Smooth muscle cell of the brain vasculature (primary cell): ENCODE measurements around the gene AGAP3.

Experiments used
- DNase-seq: peaks from one replicate; pipeline ENCODE4 v3.0.0-alpha.2; 2012; ENCODE audit warnings: low read depth, low spot score

Gene AGAP3

DNA sequence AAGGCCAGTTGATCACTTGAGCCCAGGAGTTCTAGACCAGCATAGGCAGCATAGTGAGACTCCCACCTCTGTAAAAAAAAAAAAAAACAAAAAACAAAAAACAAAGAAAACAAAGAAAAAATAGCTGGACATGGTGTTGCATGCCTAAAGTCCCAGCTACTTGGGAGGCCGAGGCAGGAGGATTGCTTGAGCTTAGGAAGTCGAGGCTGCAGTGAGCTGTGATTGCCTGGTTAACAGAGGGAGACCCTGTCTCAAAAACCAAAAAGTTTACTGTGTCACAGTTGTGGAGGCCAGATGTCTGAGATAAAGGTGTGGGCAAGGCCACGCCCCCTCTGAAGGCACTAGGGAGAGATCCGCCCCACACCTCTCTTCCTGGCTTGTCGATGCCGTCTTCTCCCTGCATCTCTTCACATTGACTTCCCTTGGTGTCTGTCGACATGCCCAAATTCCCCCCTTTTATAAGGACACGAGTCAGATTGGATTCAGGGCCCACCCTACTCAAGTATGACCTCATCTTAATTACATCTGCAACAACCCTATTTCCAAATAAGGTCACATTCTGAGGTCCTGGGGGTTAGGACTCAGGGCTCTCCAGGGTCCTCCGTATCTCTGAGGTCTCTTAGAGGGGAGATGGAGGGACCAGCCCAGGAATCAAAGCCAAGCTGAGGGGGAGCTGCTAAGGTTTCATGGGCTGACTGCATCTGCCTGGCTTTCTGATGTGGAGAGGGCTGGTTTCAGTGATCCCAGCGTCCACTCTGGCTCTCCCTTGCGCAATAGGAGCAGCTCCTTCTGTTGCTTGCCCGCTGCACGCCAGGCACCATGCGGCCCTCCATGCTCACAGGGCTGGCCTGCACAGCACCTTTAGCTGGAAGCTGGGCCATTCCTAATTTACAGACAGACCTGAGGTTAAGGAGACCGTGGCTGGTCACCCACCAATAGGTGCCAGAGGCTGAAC, 23.1 kb downstream of the AGAP3 start:
- DNase-seq = no peak

DNA sequence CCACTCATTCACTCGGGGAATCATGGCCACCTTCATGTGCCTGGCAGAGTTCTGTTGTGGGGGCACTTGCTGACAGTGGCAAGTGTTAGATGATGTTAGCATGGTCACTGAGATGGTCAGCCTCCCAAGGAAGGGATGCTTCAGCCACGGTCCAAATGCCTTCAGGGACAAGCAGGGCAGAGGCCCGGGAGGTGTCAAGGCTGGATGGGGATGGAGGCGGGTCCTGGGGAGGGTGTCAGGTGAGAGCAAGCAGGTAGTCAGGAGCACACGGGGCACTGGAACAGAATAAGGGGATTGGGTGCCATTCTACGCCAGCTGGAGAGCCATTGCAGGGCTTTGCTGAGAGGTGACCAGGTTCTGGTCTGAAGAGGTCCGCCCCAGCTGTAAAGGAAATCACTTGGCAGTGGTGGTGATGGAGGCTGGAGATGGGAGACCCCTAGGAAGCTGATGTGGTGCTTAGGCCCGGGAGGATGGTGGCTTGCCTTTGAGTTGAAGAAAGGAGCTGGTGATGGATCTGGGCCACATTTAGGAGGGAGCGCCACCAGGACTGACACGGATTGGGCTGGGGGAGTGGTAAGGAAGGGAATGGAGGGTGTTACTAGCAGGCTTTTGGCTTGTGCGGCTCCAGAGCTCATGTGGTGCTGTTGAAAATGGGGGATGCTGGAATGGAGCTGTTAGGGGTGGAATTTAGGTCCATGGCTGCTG, 24.1 kb downstream of the AGAP3 start:
- DNase-seq = no peak

DNA sequence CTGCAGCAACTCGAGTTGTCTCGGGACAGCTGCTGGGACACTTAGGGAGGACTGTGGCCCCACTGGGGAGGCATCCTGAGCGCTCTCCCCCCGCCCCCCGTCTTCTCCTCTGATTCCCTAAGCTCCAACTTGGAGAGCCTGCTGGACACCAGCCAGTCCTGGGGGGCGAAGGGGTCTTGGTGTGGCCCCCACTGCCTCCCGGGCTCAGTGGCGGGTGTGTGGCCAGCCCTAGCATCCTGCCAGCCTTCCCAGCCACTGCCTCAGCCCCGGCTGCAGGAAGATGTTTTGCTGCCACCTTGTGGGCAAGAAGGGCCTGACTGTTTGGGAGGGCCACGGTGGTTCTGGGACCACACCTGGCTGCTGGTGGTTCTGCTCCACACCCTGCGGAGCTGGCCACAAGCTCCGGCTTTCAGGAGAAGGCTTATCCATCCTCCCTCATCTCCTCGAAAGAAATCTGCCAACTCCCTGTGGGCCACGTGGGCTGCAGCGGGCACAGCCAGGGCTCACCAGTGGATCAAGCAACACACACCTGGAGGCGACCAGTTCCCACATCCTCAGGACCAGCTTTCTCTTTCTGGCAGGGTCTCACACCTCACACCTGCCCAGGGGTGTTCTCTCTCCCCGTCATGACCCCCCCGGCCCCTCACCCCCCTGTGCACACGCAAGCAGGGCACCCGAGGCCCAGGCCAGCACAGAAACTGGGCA, 24.8 kb downstream of the AGAP3 start:
- DNase-seq = no peak

DNA sequence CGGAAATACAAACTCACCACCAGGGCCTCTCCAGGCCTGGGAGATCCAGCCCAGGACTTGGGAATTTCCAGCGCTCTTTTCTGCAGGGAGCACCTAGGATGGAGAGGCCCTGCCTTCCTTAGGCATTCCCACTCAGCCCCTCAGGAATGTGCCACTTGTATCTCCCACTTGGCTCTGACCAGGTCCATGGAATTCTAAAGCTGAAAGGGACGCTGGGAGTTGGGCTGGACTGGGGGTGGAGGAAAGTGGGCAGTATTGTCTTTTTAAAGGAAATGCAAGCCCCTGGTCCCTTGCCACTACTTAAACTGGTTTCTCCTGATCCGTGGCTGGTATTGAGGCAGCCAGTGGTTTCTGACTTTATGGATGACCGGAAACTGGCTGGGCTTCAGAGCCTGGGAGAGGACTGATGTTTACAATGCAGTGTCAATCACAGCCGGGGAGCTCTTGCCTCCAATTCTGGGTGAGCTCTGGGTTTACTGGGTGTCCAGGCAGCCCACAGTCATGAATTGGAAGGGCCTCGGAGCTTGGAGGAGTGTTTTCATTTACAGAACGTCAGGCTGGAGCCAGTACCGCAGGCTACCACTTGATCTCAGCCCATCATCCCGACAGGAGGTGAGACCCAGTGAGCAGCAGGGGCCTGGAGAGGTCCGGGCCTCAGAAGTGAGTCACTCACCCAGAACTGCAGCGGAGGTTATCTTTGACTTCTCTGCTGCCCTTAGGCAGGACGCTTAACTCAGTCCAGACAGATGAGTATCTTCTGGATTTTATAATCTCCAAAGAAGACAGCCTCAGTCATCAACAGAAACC, 27.3 kb downstream of the AGAP3 start:
- peak; percentile 26 for DNase-seq

DNA sequence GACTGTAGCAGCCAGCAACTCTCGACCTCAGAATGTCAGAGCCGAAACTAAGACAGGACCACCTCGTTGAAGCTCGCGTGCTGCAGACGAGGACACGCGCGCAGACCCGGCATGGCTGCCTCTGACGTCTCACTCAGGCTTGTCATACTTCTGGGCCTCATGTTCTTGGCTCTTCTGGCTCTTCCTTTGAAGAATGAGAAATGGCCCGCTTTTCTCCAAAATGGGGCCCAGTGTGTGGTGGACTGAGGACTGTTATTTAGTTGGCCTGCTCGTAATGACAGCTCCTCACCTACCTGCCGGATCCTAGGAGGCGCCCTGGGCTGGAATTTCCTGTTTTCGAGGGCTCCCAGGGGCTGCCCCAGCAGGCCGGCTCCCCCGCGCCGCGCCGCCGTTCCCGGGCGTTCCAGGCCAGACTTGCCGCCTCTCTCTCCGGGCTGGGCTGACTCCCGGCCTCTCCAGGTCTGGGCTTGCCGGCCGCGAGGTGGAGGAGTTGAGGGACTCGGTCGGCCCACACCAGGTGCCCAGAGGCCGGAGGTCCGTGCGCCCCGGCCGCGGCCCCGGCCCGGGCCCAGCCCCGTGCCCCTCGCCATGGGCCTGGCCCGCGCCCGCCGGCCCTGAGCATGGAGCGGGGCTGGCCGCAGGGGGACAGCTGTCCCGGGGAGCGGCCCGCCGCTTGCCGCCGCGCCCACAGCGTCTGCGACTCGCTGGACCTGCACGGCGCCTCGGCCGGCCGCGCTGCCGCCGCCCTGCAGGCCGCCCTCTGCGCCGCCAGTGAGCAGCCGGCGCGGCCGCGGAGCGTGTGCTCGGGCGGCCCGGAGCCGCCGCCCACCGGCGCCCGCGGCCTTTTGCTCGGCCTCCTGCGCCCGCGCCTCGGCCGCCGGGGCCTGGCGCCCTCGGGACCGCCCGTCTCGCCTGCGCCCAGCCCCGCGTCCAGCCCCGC, 28.1 kb downstream of the AGAP3 start:
- no peak for DNase-seq

DNA sequence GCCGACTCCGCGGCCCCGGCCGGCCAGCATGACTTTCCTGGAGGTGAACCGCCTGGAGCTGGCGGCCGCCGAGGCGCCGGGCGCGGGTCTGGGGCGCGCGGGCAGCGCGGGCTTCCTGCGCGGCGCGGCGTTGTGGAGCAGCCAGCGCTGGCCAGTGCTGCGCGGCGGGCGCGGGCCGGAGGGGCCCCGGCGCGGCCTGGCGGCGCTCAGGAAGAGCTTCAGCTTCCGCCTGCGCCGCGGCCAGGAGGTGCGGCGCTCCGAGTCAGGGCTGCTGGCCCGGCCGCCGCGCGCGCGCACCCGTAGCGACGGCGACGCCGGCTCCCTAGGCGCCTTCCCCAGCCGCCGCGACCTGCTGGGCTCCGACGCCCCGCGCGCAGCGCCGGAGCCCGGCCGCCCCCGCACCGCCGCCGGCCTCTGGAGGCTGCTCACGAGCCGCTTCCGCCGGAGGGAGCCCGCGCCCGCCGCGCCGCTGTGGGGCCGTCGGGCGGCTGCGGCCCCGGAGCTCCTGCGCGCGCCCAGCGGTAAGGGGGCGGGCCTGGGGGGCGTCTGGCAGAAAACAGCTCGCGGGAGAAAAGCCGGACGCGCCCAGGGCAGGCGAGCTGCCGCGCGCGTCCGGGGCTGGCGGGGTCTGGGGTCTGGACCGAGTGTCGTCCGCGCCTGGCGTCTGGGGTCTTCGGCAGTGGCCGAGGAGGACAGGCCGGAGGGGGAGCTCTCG, 29.0 kb downstream of the AGAP3 start:
- no peak for DNase-seq

DNA sequence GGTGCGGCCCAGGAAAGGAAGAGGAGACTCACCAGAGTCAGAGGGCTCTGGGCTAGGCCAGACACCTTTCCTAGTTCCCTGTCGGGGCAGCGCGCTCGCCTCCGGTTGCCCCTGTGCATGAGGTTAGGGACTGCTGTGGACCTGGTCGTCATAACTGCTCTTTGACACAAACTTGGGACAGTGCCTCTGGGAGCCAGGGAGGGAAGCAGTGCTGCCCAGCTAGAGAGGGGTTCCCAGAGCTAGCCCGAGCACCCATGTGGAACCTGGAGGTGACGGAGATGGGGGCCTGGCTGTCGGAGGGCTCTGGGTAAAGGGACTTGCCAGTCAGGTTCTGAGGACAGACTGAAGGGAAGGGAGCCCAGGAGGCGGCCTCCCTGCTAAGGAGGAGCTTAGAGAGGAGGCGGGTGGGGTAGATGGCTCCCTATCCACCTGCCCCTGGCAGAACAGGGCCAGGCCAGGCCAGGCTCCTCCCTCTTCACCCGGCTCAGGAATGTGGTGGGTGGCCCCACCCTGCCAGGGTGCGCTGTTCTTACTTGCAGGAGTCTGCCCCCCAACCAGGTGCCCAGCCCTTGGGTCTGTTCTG, 29.7 kb downstream of the AGAP3 start:
- DNase-seq = no peak

DNA sequence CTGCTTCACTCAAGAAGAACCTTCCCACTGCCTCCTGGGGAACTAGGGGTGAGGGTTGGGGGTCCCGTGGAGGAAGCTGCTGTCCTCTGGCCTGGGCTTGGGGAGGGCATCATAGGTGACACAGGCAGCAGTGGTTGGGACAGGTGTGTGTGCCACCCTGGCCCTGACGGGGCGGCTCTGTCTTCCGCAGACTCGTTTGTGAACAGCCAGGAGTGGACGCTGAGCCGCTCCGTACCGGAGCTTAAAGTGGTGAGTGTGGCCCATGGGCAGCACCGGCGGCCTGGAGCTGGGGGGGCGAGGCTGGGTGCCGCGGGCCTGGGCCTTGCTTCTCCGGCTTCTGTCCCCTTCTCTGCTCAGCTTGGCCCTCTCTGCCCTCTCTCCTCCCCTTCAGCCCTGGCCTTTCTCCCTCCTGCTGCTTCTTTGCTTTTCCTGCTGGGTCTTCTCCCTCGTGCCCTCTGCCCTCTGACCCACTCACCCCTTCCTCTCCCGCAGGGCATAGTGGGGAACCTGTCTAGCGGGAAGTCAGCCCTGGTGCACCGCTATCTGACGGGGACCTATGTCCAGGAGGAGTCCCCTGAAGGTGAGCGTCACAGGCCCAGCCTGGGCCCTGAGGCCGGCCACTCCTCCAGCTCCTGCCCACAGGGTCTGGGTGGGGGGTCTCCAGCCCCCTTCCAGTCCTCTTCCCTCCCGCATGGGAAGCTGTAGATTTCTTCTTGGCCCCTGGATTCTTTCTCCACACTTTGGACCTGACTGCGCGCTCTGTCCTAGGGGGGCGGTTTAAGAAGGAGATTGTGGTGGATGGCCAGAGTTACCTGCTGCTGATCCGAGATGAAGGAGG, 30.5 kb downstream of the AGAP3 start:
- no peak for DNase-seq

DNA sequence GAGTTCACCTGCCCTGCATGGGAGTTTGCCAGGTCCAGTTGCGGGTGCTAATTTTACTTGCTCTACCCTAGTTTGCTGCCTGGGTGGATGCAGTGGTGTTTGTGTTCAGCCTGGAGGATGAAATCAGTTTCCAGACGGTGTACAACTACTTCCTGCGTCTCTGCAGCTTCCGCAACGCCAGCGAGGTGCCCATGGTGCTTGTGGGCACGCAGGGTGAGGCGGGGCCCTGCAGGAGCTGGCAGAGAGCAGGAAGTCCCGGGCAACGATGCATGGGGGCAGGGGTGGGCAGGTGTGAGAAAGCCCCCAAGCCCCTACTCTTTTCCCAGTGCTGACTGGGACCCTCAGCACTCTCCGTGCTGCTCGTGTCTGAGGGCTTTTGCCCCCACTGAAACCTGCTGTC, 31.3 kb downstream of the AGAP3 start:
- DNase-seq = no peak

DNA sequence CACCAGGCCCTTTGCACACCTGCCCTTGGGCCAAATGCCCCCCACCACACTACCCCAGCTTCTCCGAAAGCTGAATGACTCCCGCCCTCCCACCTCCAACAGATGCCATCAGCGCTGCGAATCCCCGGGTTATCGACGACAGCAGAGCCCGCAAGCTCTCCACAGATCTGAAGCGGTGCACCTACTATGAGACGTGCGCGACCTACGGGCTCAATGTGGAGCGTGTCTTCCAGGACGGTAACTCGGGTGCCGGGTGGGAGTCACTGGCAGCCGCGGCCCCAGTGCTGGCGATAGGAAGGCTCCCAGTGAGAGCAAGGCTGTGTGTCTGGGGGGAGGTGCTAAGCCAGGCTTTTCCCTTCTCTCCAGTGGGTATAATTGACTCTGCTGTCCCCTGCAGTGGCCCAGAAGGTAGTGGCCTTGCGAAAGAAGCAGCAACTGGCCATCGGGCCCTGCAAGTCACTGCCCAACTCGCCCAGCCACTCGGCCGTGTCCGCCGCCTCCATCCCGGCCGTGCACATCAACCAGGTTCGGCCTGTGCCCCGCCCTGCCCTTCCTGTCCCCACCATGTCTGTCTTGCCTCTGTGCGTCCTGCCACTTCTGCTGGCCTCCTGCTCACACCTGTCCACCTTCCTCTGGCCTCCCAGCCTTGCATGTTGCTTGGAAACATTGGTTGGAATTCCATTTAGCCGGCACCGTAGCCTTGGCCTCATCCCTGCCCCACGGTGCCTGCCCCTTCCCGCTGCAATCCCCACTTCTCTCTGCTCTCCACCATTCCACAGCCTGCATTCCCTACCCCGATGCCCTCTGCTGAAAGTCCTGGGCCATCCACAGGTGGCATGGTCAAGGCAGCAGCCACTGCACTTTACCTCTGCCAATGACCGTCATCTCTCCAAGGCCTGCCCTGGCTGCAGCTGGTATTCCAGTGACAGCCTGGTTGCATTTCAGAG, 32.1 kb downstream of the AGAP3 start:
- no peak for DNase-seq

DNA sequence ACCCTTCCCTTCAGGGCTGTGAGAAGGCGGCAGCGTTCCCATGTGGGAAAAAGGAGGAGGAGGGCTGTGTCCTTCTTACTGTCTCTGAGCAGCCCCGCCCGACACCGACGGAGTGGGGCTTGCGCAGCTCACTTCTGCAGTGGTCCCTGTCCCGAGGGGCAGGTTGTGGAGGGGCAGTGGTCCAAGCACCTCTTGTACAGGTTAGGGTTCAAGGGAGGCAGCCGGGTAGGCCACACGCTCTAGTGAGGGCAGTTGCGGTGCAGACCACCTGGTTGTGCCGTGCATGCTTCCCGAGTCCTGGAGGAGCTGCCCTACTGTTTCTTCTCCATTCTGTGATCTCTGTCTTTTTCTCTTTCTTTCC, 32.8 kb downstream of the AGAP3 start:
- DNase-seq = no peak

DNA sequence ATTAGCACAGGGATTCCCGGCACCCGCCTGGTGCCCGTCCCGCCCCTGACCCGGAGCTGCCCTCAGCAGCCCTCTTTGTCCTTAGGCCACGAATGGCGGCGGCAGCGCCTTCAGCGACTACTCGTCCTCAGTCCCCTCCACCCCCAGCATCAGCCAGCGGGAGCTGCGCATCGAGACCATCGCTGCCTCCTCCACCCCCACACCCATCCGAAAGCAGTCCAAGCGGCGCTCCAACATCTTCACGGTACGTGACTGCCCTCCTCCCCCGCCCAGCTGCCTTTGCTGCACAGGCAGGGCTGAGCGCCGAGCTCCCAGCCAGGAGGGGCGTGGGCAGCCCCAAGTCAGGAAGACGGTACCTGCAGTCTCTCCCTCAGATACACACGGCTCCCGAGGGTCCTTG, 33.6 kb downstream of the AGAP3 start:
- no peak for DNase-seq

DNA sequence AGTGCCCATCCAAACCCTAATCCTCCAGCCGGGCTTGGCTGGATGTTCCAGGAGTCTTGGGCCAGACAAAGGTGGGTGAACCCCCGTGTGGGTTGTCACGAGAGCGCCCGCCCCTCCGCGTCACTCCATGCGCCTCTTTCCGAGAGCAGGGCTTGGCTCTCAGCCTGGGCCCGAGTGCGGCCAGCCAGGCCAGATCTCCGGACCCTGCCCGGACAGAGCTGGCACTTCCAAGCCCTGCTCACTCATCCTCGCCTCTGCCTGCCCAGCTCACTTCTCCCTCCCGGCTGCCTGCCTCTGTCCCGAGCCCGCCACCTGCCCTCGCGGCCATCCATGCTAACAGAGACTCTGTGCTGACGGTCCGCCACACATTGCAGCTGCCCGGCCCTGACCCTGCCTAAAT, 34.6 kb downstream of the AGAP3 start:
- DNase-seq = no peak

DNA sequence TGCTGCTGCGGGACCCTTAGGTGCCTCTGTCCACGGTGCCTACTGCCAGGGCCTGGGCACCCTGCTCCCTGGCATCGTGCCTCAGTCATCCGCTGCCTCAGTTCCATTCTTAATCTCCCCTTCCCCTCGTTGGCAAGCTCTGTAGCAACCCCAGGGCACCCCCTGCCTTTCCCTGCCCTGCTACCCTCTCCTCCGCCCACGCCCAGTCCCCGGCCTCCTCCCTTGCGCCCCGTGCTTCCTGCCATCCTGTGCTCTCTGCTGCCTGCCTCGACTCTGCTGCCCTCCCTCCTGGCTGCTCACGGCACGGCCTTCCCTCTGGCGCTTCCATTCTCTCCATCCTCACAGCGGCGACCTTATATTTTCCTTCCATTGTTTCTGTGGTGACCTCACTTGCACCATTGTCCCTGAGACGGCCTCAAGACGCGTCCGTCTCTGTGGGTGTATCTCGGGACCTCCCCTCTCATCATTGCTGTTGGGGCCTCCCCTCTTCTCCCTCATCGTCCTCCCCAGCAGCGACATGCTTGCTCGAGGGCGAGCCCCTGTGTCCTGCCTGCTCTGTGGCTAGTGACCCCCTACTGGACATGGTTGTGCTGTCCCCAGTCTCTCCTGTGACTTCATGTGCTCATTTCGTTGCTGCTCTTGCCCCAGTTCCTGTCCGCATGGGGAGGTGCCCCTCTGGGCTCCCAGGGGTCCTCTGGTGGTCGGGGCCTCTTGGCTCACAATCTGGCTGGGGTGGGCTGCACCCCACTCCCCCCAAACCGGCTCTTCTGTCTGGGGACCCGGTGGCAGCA, 35.3 kb downstream of the AGAP3 start:
- DNase-seq = no peak

DNA sequence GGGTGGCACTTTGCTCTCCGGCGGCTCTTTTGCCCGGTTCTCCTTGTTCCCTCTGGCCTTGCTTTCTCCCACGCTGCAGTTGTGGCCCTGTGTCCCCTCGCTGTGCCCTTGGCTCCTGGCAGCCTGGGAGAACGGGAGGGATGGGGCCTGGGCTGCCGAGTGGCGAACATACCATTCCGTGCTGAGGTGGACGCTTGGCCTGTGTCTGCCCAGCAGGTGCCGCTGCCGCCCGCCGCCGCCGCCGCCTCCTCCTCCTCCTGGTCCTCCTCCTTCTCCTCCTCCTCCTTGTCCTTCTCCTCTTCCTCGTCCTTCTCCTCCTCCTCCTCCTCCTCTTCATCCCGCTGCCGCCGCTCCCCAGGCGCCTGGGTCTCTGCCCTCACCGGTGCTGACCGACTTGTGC, 36.0 kb downstream of the AGAP3 start:
- no peak for DNase-seq

DNA sequence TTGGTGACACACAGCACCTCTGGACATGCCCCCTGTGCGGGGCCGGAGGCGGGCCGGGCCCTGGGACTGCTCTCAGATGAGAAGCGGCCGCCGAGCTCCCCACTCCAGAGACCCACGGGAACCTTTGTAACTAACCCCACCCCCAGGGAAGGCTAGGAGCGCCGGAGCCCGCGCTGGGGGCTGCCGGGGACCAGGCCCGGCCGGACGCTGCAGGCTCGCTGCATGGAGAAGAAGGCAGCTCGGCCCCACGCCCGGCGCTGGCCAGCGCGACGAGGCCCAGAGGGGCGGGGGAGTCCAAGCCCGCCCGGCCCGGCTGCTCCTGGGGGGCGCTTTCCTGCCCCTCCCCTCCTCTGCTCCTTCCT, 36.5 kb downstream of the AGAP3 start:
- no peak for DNase-seq
